ENCODE measurements around the gene LEMD1.

- TF ChIP-seq, protein P1, sequence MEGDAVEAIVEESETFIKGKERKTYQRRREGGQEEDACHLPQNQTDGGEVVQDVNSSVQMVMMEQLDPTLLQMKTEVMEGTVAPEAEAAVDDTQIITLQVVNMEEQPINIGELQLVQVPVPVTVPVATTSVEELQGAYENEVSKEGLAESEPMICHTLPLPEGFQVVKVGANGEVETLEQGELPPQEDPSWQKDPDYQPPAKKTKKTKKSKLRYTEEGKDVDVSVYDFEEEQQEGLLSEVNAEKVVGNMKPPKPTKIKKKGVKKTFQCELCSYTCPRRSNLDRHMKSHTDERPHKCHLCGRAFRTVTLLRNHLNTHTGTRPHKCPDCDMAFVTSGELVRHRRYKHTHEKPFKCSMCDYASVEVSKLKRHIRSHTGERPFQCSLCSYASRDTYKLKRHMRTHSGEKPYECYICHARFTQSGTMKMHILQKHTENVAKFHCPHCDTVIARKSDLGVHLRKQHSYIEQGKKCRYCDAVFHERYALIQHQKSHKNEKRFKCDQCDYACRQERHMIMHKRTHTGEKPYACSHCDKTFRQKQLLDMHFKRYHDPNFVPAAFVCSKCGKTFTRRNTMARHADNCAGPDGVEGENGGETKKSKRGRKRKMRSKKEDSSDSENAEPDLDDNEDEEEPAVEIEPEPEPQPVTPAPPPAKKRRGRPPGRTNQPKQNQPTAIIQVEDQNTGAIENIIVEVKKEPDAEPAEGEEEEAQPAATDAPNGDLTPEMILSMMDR (conservative IDR thresholded peaks at IDR 0.05 in 1 of 2, IDR thresholded peaks at IDR 0.05 in 1 of 2; ENCODE audit: low read depth in 1 of 2, low read length in 2 of 2), result no peak
- no peak for TF ChIP-seq EZH2 (IDR thresholded peaks at IDR 0.05; ENCODE audit: low read length, missing control alignments)
Measured at GRCh38 chr1:205452364-205452763, 30.5 kb upstream of the LEMD1 start.
